Gastrocnemius medialis (tissue), 4 donors: Measurements from ENCODE around the gene MICALL2. TPM values are rescaled to one million over a fixed set of nuclear protein-coding genes. Genes with fewer than 3 reads are reported as not detected.

Source experiments
- ATAC-seq, 2 donors: fragments of 150-250 bp; one replicate each; pipeline ENCODE4 v1.9.1; 2016
- DNase-seq, 2 donors: peaks; one replicate each; pipeline ENCODE4 v3.0.0-alpha.2; 2019
- H3K27ac ChIP-seq, 4 donors: fragments of 200-600 bp; sonication (generic); 1 replicate in 1 of 4; 2 replicates in 3 of 4; pipeline ENCODE4 v1.5.1; 2016 to 2018; ENCODE audit warnings: mild to moderate bottlenecking in 2 of 4, moderate library complexity in 1 of 4
- H3K27me3 ChIP-seq, 3 donors: fragments of 200-600 bp; sonication (generic) in 2 of 3; 1 replicate in 1 of 3; 2 replicates in 2 of 3; pipeline versions ENCODE4 v1.5.1 to v1.6.0; 2016 to 2019; ENCODE audit warnings: mild to moderate bottlenecking in 1 of 3, moderate library complexity in 1 of 3
- H3K36me3 ChIP-seq, 2 donors: fragments of 200-600 bp; sonication (generic) in 1 of 2; one replicate each; pipeline ENCODE4 v1.5.1; 2017 to 2018
- H3K4me1 ChIP-seq, 2 donors: fragments of 200-600 bp; sonication (generic) in 1 of 2; one replicate each; pipeline ENCODE4 v1.5.1; 2016 to 2017; ENCODE audit warnings: mild to moderate bottlenecking in 2 of 2
- H3K4me3 ChIP-seq, 4 donors: fragments of 200-600 bp; sonication (generic) in 3 of 4; 1 replicate in 1 of 4; 2 replicates in 3 of 4; pipeline ENCODE4 v1.5.1; 2016 to 2019; ENCODE audit warnings: mild to moderate bottlenecking in 2 of 4
- H3K9me3 ChIP-seq, 3 donors: fragments of 200-600 bp; sonication (generic) in 2 of 3; 1 replicate in 1 of 3; 2 replicates in 2 of 3; pipeline ENCODE4 v1.5.1; 2016 to 2019
- CTCF ChIP-seq, 5 experiments: fragments of 450-650 bp in 3 of 5; fragments of 200-600 bp in 2 of 5; sonication (generic) in 2 of 5; IDR thresholded peaks in 4 of 5; conservative IDR thresholded peaks in 1 of 5; 1 replicate in 4 of 5; 2 replicates in 1 of 5; pipeline ENCODE4 v1.5.1; 2016 to 2019; ENCODE audit warnings: antibody characterized with exemption in 5 of 5, mild to moderate bottlenecking in 3 of 5, moderate library complexity in 3 of 5
- POLR2A ChIP-seq, 2 donors: fragments of 450-650 bp; IDR thresholded peaks; one replicate each; pipeline ENCODE4 v1.6.1; 2017; ENCODE audit warnings: antibody characterized with exemption in 2 of 2, mild to moderate bottlenecking in 2 of 2, moderate library complexity in 2 of 2
- in situ Hi-C, 4 donors: fragments of 200-750 bp; cut with MboI; loops; one replicate each; pipeline versions ENCODE4 v1.15.0 to v1.8.0; 2017; ENCODE audit warnings: low sequenced_read_pairs in 4 of 4
- intact Hi-C: fragments of 100-400 bp; cut with DNase I; formaldehyde crosslinking; loops from one replicate; pipeline ENCODE4 v1.15.1; 2023; ENCODE audit warnings: low total_unique reads
- total RNA-seq, 4 donors: library from RNA; depleted of rRNA; stranded (reverse); fragments of >200 nt; gene quantifications; one replicate each; pipeline versions ENCODE4 v1.1.0 to v1.2.3, GENCODE V29; 2016

The MICALL2 gene
- total RNA-seq, 4 donors from 2014 or later: 1.6 to 4.8 (median 2.4) TPM

- Histone ChIP-seq H3K27ac (no peak overlapping the region), H3K36me3 (no peaks in the 10 kb centered on the region), H3K27me3 (peaks cover 47 to 76% (median 48%) of the 10 kb centered on the region in 3 donors), H3K9me3 (no peaks in the 10 kb centered on the region), H3K4me3 (no peak overlapping the region), H3K4me1 (no peaks in the 10 kb centered on the region)
- intact Hi-C loops (no loop called here), in situ Hi-C loops (no loop called here)
- no peak for TF ChIP-seq POLR2A (IDR thresholded peaks at IDR 0.05)
- TF ChIP-seq CTCF (IDR thresholded peaks at IDR 0.05 in 4 of 5, conservative IDR thresholded peaks at IDR 0.05 in 1 of 5): no peak
- DNase-seq (no peak), ATAC-seq (no peak)
These were observed 49.7 kb downstream of the MICALL2 start for GRCh38 chr7:1409555-1409954.

- in situ Hi-C loops (no loop called here), intact Hi-C loops (no loop called here)
- DNase-seq (no peak), ATAC-seq (no peak)
- H3K27ac ChIP-seq: no peak overlapping the region
- no peaks in the 10 kb centered on the region for H3K36me3 ChIP-seq
- H3K4me1 ChIP-seq: no peaks in the 10 kb centered on the region
- H3K9me3 ChIP-seq: no peaks in the 10 kb centered on the region
- peaks cover 57 to 77% (median 58%) of the 10 kb centered on the region in 3 donors for H3K27me3 ChIP-seq
- no peak for TF ChIP-seq CTCF (IDR thresholded peaks at IDR 0.05 in 4 of 5, conservative IDR thresholded peaks at IDR 0.05 in 1 of 5)
- no peak for TF ChIP-seq POLR2A (IDR thresholded peaks at IDR 0.05)
- H3K4me3 ChIP-seq: no peak overlapping the region
These were observed 50.8 kb downstream of the MICALL2 start for GRCh38 chr7:1408466-1408865.

GRCh38 chr7:1407892-1408291 lies 51.4 kb downstream of the MICALL2 start:
- in situ Hi-C loops: no loop called here
- H3K9me3 ChIP-seq: no peaks in the 10 kb centered on the region
- no peak overlapping the region for H3K27ac ChIP-seq
- H3K4me3 ChIP-seq: no peak overlapping the region
- H3K36me3 ChIP-seq: no peaks in the 10 kb centered on the region
- no peaks in the 10 kb centered on the region for H3K4me1 ChIP-seq
- TF ChIP-seq POLR2A (IDR thresholded peaks at IDR 0.05) (no peak), CTCF (IDR thresholded peaks at IDR 0.05 in 4 of 5, conservative IDR thresholded peaks at IDR 0.05 in 1 of 5) (no peak)
- ATAC-seq: no peak
- intact Hi-C loops: no loop called here
- peaks cover 62 to 79% (median 64%) of the 10 kb centered on the region in 3 donors for H3K27me3 ChIP-seq
- DNase-seq: no peak

GRCh38 chr7:1404898-1405548 lies 54.2 kb downstream of the MICALL2 start:
- DNase-seq (no peak), ATAC-seq (no peak)
- Histone ChIP-seq H3K36me3 (no peaks in the 10 kb centered on the region), H3K27ac (no peak overlapping the region), H3K27me3 (peaks cover 62 to 79% (median 68%) of the 10 kb centered on the region in 3 donors), H3K4me1 (no peaks in the 10 kb centered on the region), H3K4me3 (no peak overlapping the region), H3K9me3 (no peaks in the 10 kb centered on the region)
- TF ChIP-seq CTCF (IDR thresholded peaks at IDR 0.05 in 4 of 5, conservative IDR thresholded peaks at IDR 0.05 in 1 of 5) (no peak), POLR2A (IDR thresholded peaks at IDR 0.05) (no peak)
- in situ Hi-C loops (no loop called here), intact Hi-C loops (no loop called here)

- Histone ChIP-seq H3K9me3 (no peaks in the 10 kb centered on the region), H3K27me3 (peaks cover 59 to 84% (median 64%) of the 10 kb centered on the region in 3 donors), H3K4me3 (no peak overlapping the region), H3K4me1 (no peaks in the 10 kb centered on the region), H3K36me3 (no peaks in the 10 kb centered on the region), H3K27ac (no peak overlapping the region)
- intact Hi-C loops (no loop called here), in situ Hi-C loops (no loop called here)
- DNase-seq (no peak), ATAC-seq (no peak)
- TF ChIP-seq CTCF (IDR thresholded peaks at IDR 0.05 in 4 of 5, conservative IDR thresholded peaks at IDR 0.05 in 1 of 5) (no peak), POLR2A (IDR thresholded peaks at IDR 0.05) (no peak)
These were observed 54.8 kb downstream of the MICALL2 start for GRCh38 chr7:1404460-1404809.
